K562 (cell line): ENCODE data around the gene CARMIL3. TPM values are rescaled to one million over a fixed set of nuclear protein-coding genes. Genes with fewer than 3 reads are reported as not detected.

Source experiments
- ATAC-seq: fragments of 200-7000 bp; cut with Tn5 transposase; 3 replicates; pipeline ENCODE4 v1.9.1; 2020; ENCODE audit warnings: moderate library complexity
- BruUV-seq: library from RNA; stranded (reverse); fragments of 400-500 nt; replicated peaks from 2 replicates; lab custom pipeline; 2021; lab: Mats Ljungman, UMichigan
- CTCF ChIA-PET: fragments of 300-600 bp; formaldehyde crosslinking; extraction: SDS; loops from one replicate; lab custom pipeline; 2021; ENCODE audit warnings: low intra/inter-chr PET ratio; lab: Yijun Ruan, JAX
- POLR2A ChIA-PET: fragments of 300-600, 350-650 bp; sonication (Branson Sonifier 250); formaldehyde crosslinking; extraction: SDS; loops from one replicate; lab custom pipeline; 2021; ENCODE audit warnings: antibody characterized with exemption, inconsistent platforms; lab: Yijun Ruan, JAX
- DNase-seq, 4 experiments: peaks; one replicate each; pipeline versions ENCODE4 v3.0.0 to v3.0.0-alpha.2; 2011 to 2018; ENCODE audit warnings: low spot score in 3 of 4, mixed read lengths in 3 of 4; ENCODE audit errors: extremely low read depth in 1 of 4
- FAIRE-seq: peaks from 2 replicates; lab custom pipeline; 2011; peaks lifted over from hg19 to GRCh38; lab: Jason Lieb, UNC
- H2AFZ ChIP-seq: 2 replicates; pipeline ENCODE4 v1.6.0; 2011; ENCODE audit warnings: low read depth, low read length, control low read depth, inconsistent platforms
- H3K27ac ChIP-seq: fragments of 200-600 bp; 3 replicates; pipeline ENCODE4 v1.8.0; 2011; ENCODE audit warnings: low read depth, mild to moderate bottlenecking, control low read depth, inconsistent platforms, low read length, moderate library complexity, mixed read lengths; ENCODE audit errors: extremely low read depth
- H3K27me3 ChIP-seq, 2 experiments: fragments of 300-600 bp in 1 of 2; 2 replicates in 1 of 2; 3 replicates in 1 of 2; pipeline versions ENCODE4 v1.6.0 to v1.8.0; 2011; ENCODE audit warnings: inconsistent platforms in 2 of 2, low read length in 2 of 2, mild to moderate bottlenecking in 1 of 2, mixed read lengths in 1 of 2, moderate library complexity in 1 of 2; ENCODE audit not compliant: control insufficient read depth in 2 of 2, insufficient read depth in 2 of 2
- H3K36me3 ChIP-seq: fragments of 300-600 bp; 3 replicates; pipeline ENCODE4 v1.8.0; 2011; ENCODE audit warnings: mild to moderate bottlenecking, low read length, inconsistent platforms; ENCODE audit not compliant: control insufficient read depth, insufficient read depth
- H3K4me1 ChIP-seq, 2 experiments: fragments of 200-600 bp in 1 of 2; replicated peaks in 1 of 2; 2 replicates in 1 of 2; 3 replicates in 1 of 2; pipeline versions ENCODE4 v1.5.1 to v1.8.0; 2011; ENCODE audit warnings: inconsistent platforms in 2 of 2, low read length in 2 of 2, mild to moderate bottlenecking in 1 of 2, mixed read lengths in 1 of 2, moderate library complexity in 1 of 2; ENCODE audit not compliant: control insufficient read depth in 2 of 2, insufficient read depth in 2 of 2
- H3K4me2 ChIP-seq: 2 replicates; pipeline ENCODE4 v1.6.1; 2011; ENCODE audit warnings: low read length, control low read depth, inconsistent platforms, mixed read lengths; ENCODE audit not compliant: insufficient read depth
- H3K4me3 ChIP-seq: fragments of 200-600 bp; sonication (generic), shearing (Covaris generic); 2 replicates; pipeline ENCODE4 v1.5.1; 2016; ENCODE audit warnings: control low read depth, inconsistent platforms
- H3K79me2 ChIP-seq: fragments of 200-600 bp; 3 replicates; pipeline ENCODE4 v1.8.0; 2011; ENCODE audit warnings: low read length, inconsistent platforms; ENCODE audit not compliant: control insufficient read depth, insufficient read depth
- H3K9ac ChIP-seq, 2 experiments: 2 replicates each; pipeline versions ENCODE4 v1.6.0 to v1.6.1; 2011; ENCODE audit warnings: low read depth in 2 of 2, low read length in 2 of 2, control low read depth in 1 of 2, inconsistent platforms in 1 of 2, mild to moderate bottlenecking in 1 of 2, mixed read lengths in 1 of 2; ENCODE audit not compliant: insufficient read depth in 1 of 2
- H3K9me1 ChIP-seq: one replicate; pipeline ENCODE4 v1.6.0; 2011; ENCODE audit warnings: inconsistent platforms, mild to moderate bottlenecking, low read length, moderate library complexity; ENCODE audit not compliant: control insufficient read depth, insufficient read depth
- H3K9me3 ChIP-seq: replicated peaks from 2 replicates; pipeline ENCODE4 v1.5.1; 2011; ENCODE audit warnings: low read depth, low read length, inconsistent platforms; ENCODE audit not compliant: control insufficient read depth, insufficient read depth
- H4K20me1 ChIP-seq: replicated peaks from 2 replicates; pipeline ENCODE4 v1.6.1; 2011; ENCODE audit warnings: low read length, inconsistent platforms, mixed read lengths; ENCODE audit not compliant: control insufficient read depth, insufficient read depth
- ETV6 ChIP-seq, 3 experiments: fragments of 150-350 bp in 1 of 3; sonication (generic) in 1 of 3; formaldehyde crosslinking in 1 of 3; IDR thresholded peaks; 2 replicates each; pipeline versions ENCODE4 v1.6.1 to v1.8.0; 2014 to 2022; ENCODE audit warnings: borderline replicate concordance in 2 of 3, low read depth in 2 of 3, antibody characterized with exemption in 1 of 3, low read length in 1 of 3, mild to moderate bottlenecking in 1 of 3, missing genetic modification reagents in 1 of 3
- HOXB6 ChIP-seq: fragments of 250-450 bp; sonication (Bioruptor Pico); IDR thresholded peaks from 2 replicates; pipeline ENCODE4 v1.5.1; 2022; ENCODE audit warnings: mild to moderate bottlenecking, borderline replicate concordance
- RNF2 ChIP-seq: sonication (generic); IDR thresholded peaks from 2 replicates; pipeline ENCODE4 v1.6.1; 2016
- SMARCA4 ChIP-seq: fragments of 450-650 bp; IDR thresholded peaks from 2 replicates; pipeline ENCODE4 v1.6.1; 2016
- SNIP1 ChIP-seq: fragments of 450-650 bp; IDR thresholded peaks from 2 replicates; pipeline ENCODE4 v1.7.1; 2017; ENCODE audit warnings: low read depth, mild to moderate bottlenecking
- ZBED1 ChIP-seq: IDR thresholded peaks from 2 replicates; pipeline ENCODE4 v1.6.1; 2014
- ZNF561 ChIP-seq: fragments of 450-650 bp; formaldehyde crosslinking; conservative IDR thresholded peaks from 2 replicates; pipeline ENCODE4 v1.4.0; 2020; ENCODE audit warnings: mild to moderate bottlenecking, moderate library complexity
- WGBS: fragments of 100-300 bp; shearing (Covaris generic); methylation state at CpG from one replicate; pipeline ENCODE4 v1.1.6; 2016; ENCODE audit warnings: low coverage, mixed read lengths; ENCODE audit not compliant: insufficient coverage; ENCODE audit errors: missing lambda C conversion rate; 5-methylcytosine and 5-hydroxymethylcytosine counted together
- in situ Hi-C: fragments of 300-500 bp; cut with MboI; formaldehyde crosslinking; loops from 4 replicates; pipeline ENCODE4 v1.15.0; 2018; ENCODE audit warnings: inconsistent platforms, mixed read lengths
- intact Hi-C: fragments of 100-400 bp; cut with micrococcal nuclease; formaldehyde crosslinking; loops from 2 replicates; pipeline ENCODE4 v1.14.2; 2022
- polyA plus RNA-seq, 8 experiments: library from polyadenylated mRNA; depleted of rRNA in 4 of 8; stranded (reverse) in 5 of 8; unstranded in 3 of 8; fragments of >200 nt; fragmentation: Nextera tagmentation in 2 of 8; fragmentation: Illumina TruSeq in 1 of 8; extraction: Ambion mirVana in 2 of 8; extraction: Trizol in 1 of 8; gene quantifications; 2 replicates each; pipeline versions ENCODE4 v1.2.1 to v1.2.3, GENCODE V29; 2011 to 2014; ENCODE audit warnings: inconsistent platforms in 1 of 8, missing spikeins in 1 of 8
- total RNA-seq, 7 experiments: library from RNA; depleted of rRNA in 6 of 7; stranded (reverse); fragments of >200 nt in 6 of 7; fragmentation: Illumina TruSeq in 2 of 7; extraction: Trizol in 2 of 7; gene quantifications; 2 replicates each; pipeline versions ENCODE4 v1.2.1 to v1.2.3, GENCODE V29; 2011 to 2021; ENCODE audit warnings: low replicate concordance in 1 of 7

The CARMIL3 gene
- total and polyA plus RNA-seq, 9 of the 15 experiments (the other 6 are each of a cell fraction or from before 2014, with no cell fraction given) = 0.01 to 0.11 (median 0.05) TPM; not detected in 5

- POLR2A ChIA-PET = interaction anchor here (0.9 to 1.5 kb wide), 3 partner anchors 13 to 41 kb away, joined by 3 to 4 read pairs (median 3); partner anchors contain the start of gene PCK2
- H4K20me1 ChIP-seq = no peaks in the 10 kb centered on the region
- H3K27ac ChIP-seq = no peak overlapping the region
- H3K4me3 ChIP-seq = no peak overlapping the region
- H3K4me1 ChIP-seq = peaks cover 0 to 4% of the 10 kb centered on the region in 2 experiments; a peak in 2 of 5 replicates
- no peak for ATAC-seq
- DNase-seq = no peak
- no peaks in the 10 kb centered on the region for H3K9me1 ChIP-seq
- no TSS peak for BruUV-seq
- H3K4me2 ChIP-seq = no peak overlapping the region
- TF ChIP-seq HOXB6 (CRISPR knock-in tag) = no peak
- no peak for TF ChIP-seq RNF2
- no peak for TF ChIP-seq SNIP1
- TF ChIP-seq ZNF561 (CRISPR knock-in tag) = no peak
- TF ChIP-seq SMARCA4 = no peak
- TF ChIP-seq ZBED1 = no peak
- no peak for TF ChIP-seq ETV6 (IDR thresholded peaks at IDR 0.05; ENCODE audit: borderline replicate concordance in 1 of 2, low read depth in 2 of 2, low read length in 1 of 2)
- no peak for TF ChIP-seq ETV6 (CRISPR knock-in tag; IDR thresholded peaks at IDR 0.05; ENCODE audit: borderline replicate concordance)
- TF ChIP-seq, all 486 proteins: peak for 0
- Histone ChIP-seq H3K9ac (no peak overlapping the region), H3K79me2 (no peaks in the 10 kb centered on the region), H2AFZ (no peak overlapping the region), H3K27me3 (peaks cover 0 to 51% of the 10 kb centered on the region in 2 experiments; a peak in 3 of 5 replicates), H3K9me3 (no peaks in the 10 kb centered on the region), H3K36me3 (no peaks in the 10 kb centered on the region)
- CTCF ChIA-PET = no interaction called here
- in situ Hi-C loops = no loop called here
- intact Hi-C loops = no loop called here
- FAIRE-seq = no peak
- WGBS = 5% methylated on average over 9 of the region's 10 CpGs
These were observed 17.1 kb downstream of the CARMIL3 start for GRCh38 chr14:24068711-24069410.
